Neural cell (in vitro differentiated cells): ENCODE results near the gene PTN. TPM values are rescaled to one million over a fixed set of nuclear protein-coding genes. Genes with fewer than 3 reads are reported as not detected.

Experiments used
- H2AFZ ChIP-seq: fragments of 200-600, 300-800 bp; sonication (generic), shearing (Covaris generic); 2 replicates; pipeline ENCODE4 v1.6.0; 2014; ENCODE audit warnings: low read depth, mild to moderate bottlenecking, antibody characterized with exemption, low read length, moderate library complexity
- H3F3A ChIP-seq: fragments of 200-600 bp; shearing (Covaris generic); 2 replicates; pipeline ENCODE4 v1.6.1; 2016; ENCODE audit warnings: mild to moderate bottlenecking, moderate library complexity, mixed read lengths, antibody characterized with exemption, low read length; ENCODE audit not compliant: insufficient read depth, poor library complexity, severe bottlenecking
- H3K27ac ChIP-seq: fragments of 200-600, 300-800 bp; sonication (generic), shearing (Covaris generic); 2 replicates; pipeline ENCODE4 v1.5.1; 2014; ENCODE audit warnings: mild to moderate bottlenecking, low read length, moderate library complexity
- H3K27me3 ChIP-seq: fragments of 300-800, 200-600 bp; sonication (generic), shearing (Covaris generic); 2 replicates; pipeline ENCODE4 v1.6.0; 2014; ENCODE audit warnings: mild to moderate bottlenecking, low read depth, low read length, moderate library complexity; ENCODE audit not compliant: insufficient read depth
- H3K36me3 ChIP-seq: fragments of 300-800, 200-600 bp; sonication (generic), shearing (Covaris generic); 2 replicates; pipeline ENCODE4 v1.5.1; 2014; ENCODE audit warnings: mild to moderate bottlenecking, antibody characterized with exemption, low read length, moderate library complexity; ENCODE audit not compliant: insufficient read depth
- H3K4me2 ChIP-seq: fragments of 300-800, 200-600 bp; sonication (generic), shearing (Covaris generic); 2 replicates; pipeline ENCODE4 v1.6.0; 2014; ENCODE audit warnings: mild to moderate bottlenecking, low read length
- H3K4me3 ChIP-seq: fragments of 300-800, 200-600 bp; sonication (generic), shearing (Covaris generic); 2 replicates; pipeline ENCODE4 v1.5.1; 2014; ENCODE audit warnings: mild to moderate bottlenecking, low read length, moderate library complexity
- H3K79me2 ChIP-seq: fragments of 200-600 bp; shearing (Covaris generic); replicated peaks from 2 replicates; pipeline ENCODE4 v1.6.0; 2014; ENCODE audit warnings: mild to moderate bottlenecking, low read length, moderate library complexity; ENCODE audit not compliant: insufficient read depth
- H3K9ac ChIP-seq: fragments of 300-800, 200-600 bp; sonication (generic), shearing (Covaris generic); 2 replicates; pipeline ENCODE4 v1.6.1; 2016; ENCODE audit warnings: mild to moderate bottlenecking, low read length, mixed read lengths
- H3K9me2 ChIP-seq: fragments of 200-600 bp; shearing (Covaris generic); 2 replicates; pipeline ENCODE4 v1.6.1; 2016; ENCODE audit warnings: mild to moderate bottlenecking, low read length, mixed read lengths; ENCODE audit not compliant: insufficient read depth
- H3K9me3 ChIP-seq: fragments of 200-600, 300-800 bp; sonication (generic), shearing (Covaris generic); 2 replicates; pipeline ENCODE4 v1.6.1; 2016; ENCODE audit warnings: mild to moderate bottlenecking, mixed run types, low read length, moderate library complexity, mixed read lengths
- H4K20me1 ChIP-seq: fragments of 200-600 bp; shearing (Covaris generic); 2 replicates; pipeline ENCODE4 v1.6.1; 2016; ENCODE audit warnings: mild to moderate bottlenecking, mixed run types; ENCODE audit not compliant: insufficient read depth
- EP300 ChIP-seq: fragments of 450-650 bp; conservative IDR thresholded peaks from 2 replicates; pipeline ENCODE4 v1.6.1; 2014; ENCODE audit warnings: antibody characterized with exemption, mild to moderate bottlenecking, moderate library complexity; ENCODE audit not compliant: poor library complexity, severe bottlenecking
- EZH2 ChIP-seq: fragments of 200-600, 300-800 bp; shearing (Covaris generic), sonication (generic); IDR thresholded peaks from 2 replicates; pipeline ENCODE4 v1.6.1; 2014; ENCODE audit warnings: antibody characterized with exemption, low read length, borderline replicate concordance, mild to moderate bottlenecking; ENCODE audit not compliant: insufficient read depth, poor library complexity, severe bottlenecking
- MXI1 ChIP-seq: fragments of 450-650 bp; conservative IDR thresholded peaks from 2 replicates; pipeline ENCODE4 v1.6.1; 2014; ENCODE audit warnings: antibody characterized with exemption, mild to moderate bottlenecking; ENCODE audit not compliant: poor library complexity, severe bottlenecking
- POLR2AphosphoS5 ChIP-seq: IDR thresholded peaks from 2 replicates; pipeline ENCODE4 v1.6.1; 2012
- RAD21 ChIP-seq: fragments of 450-650 bp; conservative IDR thresholded peaks from 2 replicates; pipeline ENCODE4 v1.6.1; 2014; ENCODE audit warnings: antibody characterized with exemption, mild to moderate bottlenecking, moderate library complexity
- SMC3 ChIP-seq: fragments of 450-650 bp; conservative IDR thresholded peaks from 2 replicates; pipeline ENCODE4 v1.6.1; 2014; ENCODE audit warnings: antibody characterized with exemption, mild to moderate bottlenecking, moderate library complexity; ENCODE audit not compliant: poor library complexity
- TAF1 ChIP-seq: IDR thresholded peaks from 2 replicates; pipeline ENCODE4 v1.6.1; 2012; ENCODE audit warnings: low read depth
- polyA plus RNA-seq: library from polyadenylated mRNA; depleted of rRNA; stranded (reverse); fragments of >200 nt; gene quantifications from 2 replicates; pipeline ENCODE4 v1.2.3, GENCODE V29; 2014
- TF ChIP-seq, protein P1 (sequence below): fragments of 450-650 bp; IDR thresholded peaks from 2 replicates; pipeline ENCODE4 v1.5.1; 2014; ENCODE audit warnings: antibody characterized with exemption, mild to moderate bottlenecking, moderate library complexity; ENCODE audit not compliant: poor library complexity, severe bottlenecking
- TF ChIP-seq, protein P2 (sequence below): IDR thresholded peaks from 2 replicates; pipeline ENCODE4 v1.6.1; 2012; ENCODE audit warnings: borderline replicate concordance

The PTN gene
- polyA plus RNA-seq, 1 donor from 2014 or later: 14.1 TPM

GRCh38 chr7:137245890-137246289, 97.6 kb downstream of the PTN start:
- H3K4me2 ChIP-seq: no peak overlapping the region
- no peaks in the 10 kb centered on the region for H3F3A ChIP-seq
- H2AFZ ChIP-seq: no peak overlapping the region
- TF ChIP-seq, protein P1, sequence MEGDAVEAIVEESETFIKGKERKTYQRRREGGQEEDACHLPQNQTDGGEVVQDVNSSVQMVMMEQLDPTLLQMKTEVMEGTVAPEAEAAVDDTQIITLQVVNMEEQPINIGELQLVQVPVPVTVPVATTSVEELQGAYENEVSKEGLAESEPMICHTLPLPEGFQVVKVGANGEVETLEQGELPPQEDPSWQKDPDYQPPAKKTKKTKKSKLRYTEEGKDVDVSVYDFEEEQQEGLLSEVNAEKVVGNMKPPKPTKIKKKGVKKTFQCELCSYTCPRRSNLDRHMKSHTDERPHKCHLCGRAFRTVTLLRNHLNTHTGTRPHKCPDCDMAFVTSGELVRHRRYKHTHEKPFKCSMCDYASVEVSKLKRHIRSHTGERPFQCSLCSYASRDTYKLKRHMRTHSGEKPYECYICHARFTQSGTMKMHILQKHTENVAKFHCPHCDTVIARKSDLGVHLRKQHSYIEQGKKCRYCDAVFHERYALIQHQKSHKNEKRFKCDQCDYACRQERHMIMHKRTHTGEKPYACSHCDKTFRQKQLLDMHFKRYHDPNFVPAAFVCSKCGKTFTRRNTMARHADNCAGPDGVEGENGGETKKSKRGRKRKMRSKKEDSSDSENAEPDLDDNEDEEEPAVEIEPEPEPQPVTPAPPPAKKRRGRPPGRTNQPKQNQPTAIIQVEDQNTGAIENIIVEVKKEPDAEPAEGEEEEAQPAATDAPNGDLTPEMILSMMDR: no peak
- TF ChIP-seq POLR2AphosphoS5 (no peak), TAF1 (no peak), MXI1 (no peak), EP300 (no peak), EZH2 (no peak), RAD21 (no peak), SMC3 (no peak)
- TF ChIP-seq, protein P2, sequence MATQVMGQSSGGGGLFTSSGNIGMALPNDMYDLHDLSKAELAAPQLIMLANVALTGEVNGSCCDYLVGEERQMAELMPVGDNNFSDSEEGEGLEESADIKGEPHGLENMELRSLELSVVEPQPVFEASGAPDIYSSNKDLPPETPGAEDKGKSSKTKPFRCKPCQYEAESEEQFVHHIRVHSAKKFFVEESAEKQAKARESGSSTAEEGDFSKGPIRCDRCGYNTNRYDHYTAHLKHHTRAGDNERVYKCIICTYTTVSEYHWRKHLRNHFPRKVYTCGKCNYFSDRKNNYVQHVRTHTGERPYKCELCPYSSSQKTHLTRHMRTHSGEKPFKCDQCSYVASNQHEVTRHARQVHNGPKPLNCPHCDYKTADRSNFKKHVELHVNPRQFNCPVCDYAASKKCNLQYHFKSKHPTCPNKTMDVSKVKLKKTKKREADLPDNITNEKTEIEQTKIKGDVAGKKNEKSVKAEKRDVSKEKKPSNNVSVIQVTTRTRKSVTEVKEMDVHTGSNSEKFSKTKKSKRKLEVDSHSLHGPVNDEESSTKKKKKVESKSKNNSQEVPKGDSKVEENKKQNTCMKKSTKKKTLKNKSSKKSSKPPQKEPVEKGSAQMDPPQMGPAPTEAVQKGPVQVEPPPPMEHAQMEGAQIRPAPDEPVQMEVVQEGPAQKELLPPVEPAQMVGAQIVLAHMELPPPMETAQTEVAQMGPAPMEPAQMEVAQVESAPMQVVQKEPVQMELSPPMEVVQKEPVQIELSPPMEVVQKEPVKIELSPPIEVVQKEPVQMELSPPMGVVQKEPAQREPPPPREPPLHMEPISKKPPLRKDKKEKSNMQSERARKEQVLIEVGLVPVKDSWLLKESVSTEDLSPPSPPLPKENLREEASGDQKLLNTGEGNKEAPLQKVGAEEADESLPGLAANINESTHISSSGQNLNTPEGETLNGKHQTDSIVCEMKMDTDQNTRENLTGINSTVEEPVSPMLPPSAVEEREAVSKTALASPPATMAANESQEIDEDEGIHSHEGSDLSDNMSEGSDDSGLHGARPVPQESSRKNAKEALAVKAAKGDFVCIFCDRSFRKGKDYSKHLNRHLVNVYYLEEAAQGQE: no peak
- no peak overlapping the region for H3K27ac ChIP-seq
- H4K20me1 ChIP-seq: no peaks in the 10 kb centered on the region
- H3K9me3 ChIP-seq: no peaks in the 10 kb centered on the region
- no peaks in the 10 kb centered on the region for H3K36me3 ChIP-seq
- no peak overlapping the region for H3K4me3 ChIP-seq
- no peaks in the 10 kb centered on the region for H3K27me3 ChIP-seq
- no peaks in the 10 kb centered on the region for H3K79me2 ChIP-seq
- no peak overlapping the region for H3K9ac ChIP-seq
- H3K9me2 ChIP-seq: no peaks in the 10 kb centered on the region

GRCh38 chr7:137245186-137245585, 98.3 kb downstream of the PTN start:
- no peak overlapping the region for H3K4me3 ChIP-seq
- H3K4me2 ChIP-seq: no peak overlapping the region
- no peaks in the 10 kb centered on the region for H4K20me1 ChIP-seq
- H3K27me3 ChIP-seq: no peaks in the 10 kb centered on the region
- no peaks in the 10 kb centered on the region for H3K79me2 ChIP-seq
- no peaks in the 10 kb centered on the region for H3K36me3 ChIP-seq
- H3K9ac ChIP-seq: no peak overlapping the region
- H3K9me2 ChIP-seq: no peaks in the 10 kb centered on the region
- H2AFZ ChIP-seq: no peak overlapping the region
- H3K9me3 ChIP-seq: no peaks in the 10 kb centered on the region
- no peaks in the 10 kb centered on the region for H3F3A ChIP-seq
- no peak for TF ChIP-seq EP300
- TF ChIP-seq EZH2: no peak
- no peak for TF ChIP-seq POLR2AphosphoS5
- TF ChIP-seq TAF1: no peak
- H3K27ac ChIP-seq: no peak overlapping the region
